ENCODE measurements around the gene SEMA6B.
"Not testable (repeated sequence)": the region's sequence is repeated elsewhere in the genome, so short reads cannot be mapped to it uniquely, and the experiment has no call there.

The SEMA6B gene

GRCh38 chr19:4554717-4555116 is 4.8 kb downstream of the SEMA6B start:
- no peak for DNase-seq
- TF ChIP-seq GATA1 (IDR thresholded peaks at IDR 0.05; ENCODE audit: low read depth, low read length) (no peak), POLR2A (IDR thresholded peaks at IDR 0.05; ENCODE audit: low read length) (no peak)

GRCh38 chr19:4553775-4554174 is 5.7 kb downstream of the SEMA6B start:
- no peak for DNase-seq

GRCh38 chr19:4553092-4553695 is 6.3 kb downstream of the SEMA6B start:
- no peak for DNase-seq
- no peak for TF ChIP-seq GATA1 (IDR thresholded peaks at IDR 0.05; ENCODE audit: low read depth, low read length)
- TF ChIP-seq POLR2A (IDR thresholded peaks at IDR 0.05; ENCODE audit: low read length), result no peak

More at GRCh38 chr19:4553775-4554174, 5.7 kb downstream of the SEMA6B start:
- no peak for TF ChIP-seq POLR2A (IDR thresholded peaks at IDR 0.05; ENCODE audit: low read length)

- TF ChIP-seq POLR2A (IDR thresholded peaks at IDR 0.05; ENCODE audit: low read length), result no peak
- DNase-seq, result no peak
These were observed 7.0 kb downstream of the SEMA6B start for GRCh38 chr19:4552525-4552819.

GRCh38 chr19:4550479-4551050 is 8.9 kb downstream of the SEMA6B start:
- TF ChIP-seq GATA1 (IDR thresholded peaks at IDR 0.05; ENCODE audit: low read depth, low read length), result no peak
- no peak for TF ChIP-seq POLR2A (IDR thresholded peaks at IDR 0.05; ENCODE audit: low read length)
- no peak for DNase-seq

GRCh38 chr19:4550018-4550417 is 9.5 kb downstream of the SEMA6B start:
- no peak for DNase-seq

GRCh38 chr19:4548238-4548584 is 11.3 kb downstream of the SEMA6B start:
- TF ChIP-seq GATA1 (IDR thresholded peaks at IDR 0.05; ENCODE audit: low read depth, low read length) (no peak), POLR2A (IDR thresholded peaks at IDR 0.05; ENCODE audit: low read length) (no peak)
- no peak for DNase-seq

More at GRCh38 chr19:4550018-4550417, 9.5 kb downstream of the SEMA6B start:
- TF ChIP-seq POLR2A (IDR thresholded peaks at IDR 0.05; ENCODE audit: low read length) (no peak), GATA1 (IDR thresholded peaks at IDR 0.05; ENCODE audit: low read depth, low read length) (no peak)

- TF ChIP-seq GATA1 (IDR thresholded peaks at IDR 0.05; ENCODE audit: low read depth, low read length), result no peak
- no peak for TF ChIP-seq POLR2A (IDR thresholded peaks at IDR 0.05; ENCODE audit: low read length)
- no peak for DNase-seq
These were observed 11.9 kb downstream of the SEMA6B start for GRCh38 chr19:4547303-4548237.

- TF ChIP-seq POLR2A (IDR thresholded peaks at IDR 0.05; ENCODE audit: low read length), result no peak
- DNase-seq, result no peak
These were observed 15.4 kb downstream of the SEMA6B start for GRCh38 chr19:4543842-4544647.

- DNase-seq, result no peak
- TF ChIP-seq POLR2A (IDR thresholded peaks at IDR 0.05; ENCODE audit: low read length) (no peak), GATA1 (IDR thresholded peaks at IDR 0.05; ENCODE audit: low read depth, low read length) (no peak)
These were observed 16.3 kb downstream of the SEMA6B start for GRCh38 chr19:4542896-4543841.

GRCh38 chr19:4541806-4542145 is 17.7 kb downstream of the SEMA6B start:
- DNase-seq, result not testable (repeated sequence)

GRCh38 chr19:4541114-4541805 is 18.2 kb downstream of the SEMA6B start:
- no peak for TF ChIP-seq GATA1 (IDR thresholded peaks at IDR 0.05; ENCODE audit: low read depth, low read length)
- no peak for TF ChIP-seq POLR2A (IDR thresholded peaks at IDR 0.05; ENCODE audit: low read length)
- DNase-seq, result no peak
